Fibroblast of peridontal ligament (primary cell): ENCODE data around the gene NOG.

Experiments used
- DNase-seq: peaks from one replicate; pipeline ENCODE4 v3.0.0-alpha.2; 2010; ENCODE audit errors: extremely low read depth

The NOG gene

GRCh38 chr17:56637254-56637653, 43.8 kb downstream of the NOG start:
- DNase-seq: no peak

- DNase-seq: peak; percentile 4
Measured at GRCh38 chr17:56638591-56639051, 45.1 kb downstream of the NOG start.

- no peak for DNase-seq
Measured at GRCh38 chr17:56639517-56639916, 46.0 kb downstream of the NOG start.

GRCh38 chr17:56640116-56640515, 46.6 kb downstream of the NOG start:
- no peak for DNase-seq

GRCh38 chr17:56641373-56641772, 47.9 kb downstream of the NOG start:
- DNase-seq: no peak

GRCh38 chr17:56641894-56642293, 48.4 kb downstream of the NOG start:
- no peak for DNase-seq

- no peak for DNase-seq
Measured at GRCh38 chr17:56642424-56642823, 48.9 kb downstream of the NOG start.
